ENCODE data around the gene CLIP3. TPM values are rescaled to one million over a fixed set of nuclear protein-coding genes. Genes with fewer than 3 reads are reported as not detected.

Gene CLIP3
- total RNA-seq, result 9.2 and 10.5 TPM in 2 replicates

DNA sequence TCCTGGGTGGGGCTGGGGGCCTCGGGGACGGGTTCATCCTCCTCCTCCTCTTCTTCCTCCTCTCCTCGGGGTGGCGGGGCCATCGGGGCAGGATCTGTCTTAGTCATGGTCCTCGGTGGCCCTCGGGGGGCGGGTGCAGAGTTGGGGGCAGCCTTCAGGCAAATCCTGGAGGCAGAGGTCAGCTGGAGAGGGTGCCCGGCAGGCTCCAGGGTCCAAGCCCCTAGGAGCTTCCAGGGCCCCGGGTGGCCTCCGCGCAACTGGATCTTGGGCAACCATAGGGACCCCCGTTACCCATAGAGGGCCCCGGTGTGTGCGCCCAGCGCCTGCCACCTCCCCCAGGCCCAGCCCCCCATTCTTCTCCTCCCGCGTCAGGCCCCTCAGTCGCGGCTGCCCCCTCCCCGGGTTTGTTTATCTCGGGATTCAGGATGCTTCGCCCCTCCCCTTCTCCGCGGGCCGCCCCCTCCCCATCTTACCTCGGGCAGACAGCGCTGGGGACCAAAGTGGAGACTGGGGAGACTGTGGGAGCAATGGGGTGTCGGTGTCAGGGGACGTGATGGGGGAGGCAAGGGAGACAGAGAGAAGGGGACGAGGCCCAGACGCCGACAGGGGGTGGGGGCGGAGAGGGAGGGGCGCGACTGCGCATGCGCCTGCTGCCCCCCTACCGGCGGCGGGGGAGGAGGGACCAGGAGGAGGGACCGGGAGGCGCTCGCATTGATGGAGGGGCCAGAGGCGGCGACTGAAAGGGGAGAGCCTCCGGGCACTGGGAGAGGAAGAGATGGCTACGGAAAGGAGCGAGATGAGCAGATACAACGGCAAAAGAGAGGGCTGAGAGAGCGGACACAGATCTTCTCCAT, at the start of gene CLIP3:
TSS of gene CLIP3 (minus strand) at position 623 of the 854 bp plus-strand sequence. CDS start at position 107, 516 bp downstream.

DNA sequence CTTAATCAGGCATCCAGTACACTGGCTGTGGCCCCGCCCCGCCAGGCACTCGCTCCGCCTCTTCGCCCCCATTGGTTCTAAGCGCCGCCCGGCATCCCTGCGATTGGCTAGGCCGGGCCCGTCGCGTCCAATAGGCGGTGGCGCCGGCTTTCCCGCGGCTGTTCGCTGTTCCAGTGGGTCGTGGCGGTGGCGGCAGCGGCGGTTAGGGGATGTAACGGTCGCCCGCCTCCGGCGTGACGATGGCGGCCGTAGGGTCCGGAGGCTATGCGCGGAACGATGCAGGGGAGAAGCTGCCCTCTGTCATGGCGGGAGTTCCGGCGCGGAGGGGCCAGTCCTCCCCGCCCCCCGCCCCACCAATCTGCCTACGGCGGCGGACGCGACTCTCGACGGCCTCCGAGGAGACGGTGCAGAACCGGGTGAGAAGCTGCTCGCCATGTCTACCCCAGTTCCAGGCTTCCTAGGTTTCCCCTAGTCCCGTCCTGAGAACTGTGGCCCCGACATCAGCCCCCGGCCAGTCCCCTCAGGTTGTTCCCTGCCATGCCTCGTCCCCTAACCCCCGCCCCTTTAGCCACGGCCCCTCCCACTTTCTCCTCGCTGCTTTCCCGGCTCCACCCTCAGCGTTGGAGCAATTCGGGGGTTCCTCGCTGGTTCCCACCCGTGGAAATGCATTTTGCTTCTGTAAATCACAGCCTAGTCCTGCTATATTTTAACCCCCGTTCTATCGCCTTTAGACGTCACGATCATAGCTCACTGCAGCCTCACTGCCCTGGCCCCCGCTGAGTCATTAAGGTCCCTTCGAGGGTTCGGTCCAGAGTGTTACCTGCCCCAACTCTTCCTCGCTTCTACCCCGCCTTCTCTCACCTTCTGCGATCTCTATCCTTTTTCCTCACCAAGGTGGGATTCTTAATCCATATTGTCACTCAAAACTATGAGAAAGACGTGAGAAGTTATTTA, 22.3 kb upstream of the CLIP3 start, which contains the start of gene WDR62:
TSS of gene WDR62 (plus strand) at position 165 of the 954 bp plus-strand sequence. CDS start at position 240, 75 bp downstream.

GRCh38 chr19:36054119-36054732, 21.6 kb upstream of the CLIP3 start, which contains the start of gene THAP8:
Gene THAP8, minus strand, starts transcription at chr19:36054285. Its CDS starts 68 bp downstream, at chr19:36054217.

DNA sequence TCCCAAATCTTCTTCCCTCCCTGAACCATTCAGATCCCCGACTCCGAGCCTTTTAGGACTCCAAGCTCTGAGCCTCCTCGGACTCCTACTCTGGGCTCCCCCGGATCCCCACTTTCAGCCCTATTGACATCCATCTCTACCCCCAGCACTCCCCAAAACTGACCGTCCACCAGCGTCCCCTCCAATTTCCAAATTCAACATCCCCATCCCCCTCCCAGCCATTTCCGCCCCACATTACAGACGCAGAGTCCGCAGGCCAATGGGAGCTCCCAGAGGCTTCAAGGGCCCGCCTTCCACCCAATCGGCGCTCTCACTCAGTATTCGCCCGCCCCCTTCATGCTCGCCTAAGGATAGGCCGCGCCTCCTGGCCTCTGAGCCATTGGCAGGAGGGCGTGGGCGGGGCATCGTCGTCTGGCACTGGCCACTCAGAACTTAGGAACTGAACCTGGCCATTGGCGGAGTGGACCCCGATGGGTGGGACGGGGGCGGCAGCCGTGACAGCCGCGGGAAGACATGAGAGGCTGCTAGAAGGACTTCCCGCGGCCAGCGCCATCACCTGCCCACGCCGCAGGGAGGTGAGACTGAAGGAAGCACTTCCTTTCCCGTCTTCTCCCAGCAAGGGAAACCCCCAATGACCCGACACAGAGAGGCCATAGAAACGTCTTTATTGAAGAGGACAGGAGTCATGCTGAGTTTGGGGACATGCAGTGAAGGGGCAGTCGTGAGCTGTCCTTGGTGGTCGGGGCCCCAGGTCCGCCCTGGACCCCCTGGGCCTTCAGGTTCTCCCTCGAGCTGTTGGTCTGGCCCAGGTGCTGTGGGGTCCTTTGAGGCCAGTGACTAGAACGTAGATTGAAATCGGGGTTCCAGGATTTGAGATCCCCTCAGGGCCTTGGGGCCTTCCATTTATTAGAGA, 18.4 kb downstream of the CLIP3 start, which contains the start of gene ALKBH6:
TSS of gene ALKBH6 (minus strand) at position 202 of the 913 bp plus-strand sequence. CDS start 816 bp downstream, outside the sequence.

DNA sequence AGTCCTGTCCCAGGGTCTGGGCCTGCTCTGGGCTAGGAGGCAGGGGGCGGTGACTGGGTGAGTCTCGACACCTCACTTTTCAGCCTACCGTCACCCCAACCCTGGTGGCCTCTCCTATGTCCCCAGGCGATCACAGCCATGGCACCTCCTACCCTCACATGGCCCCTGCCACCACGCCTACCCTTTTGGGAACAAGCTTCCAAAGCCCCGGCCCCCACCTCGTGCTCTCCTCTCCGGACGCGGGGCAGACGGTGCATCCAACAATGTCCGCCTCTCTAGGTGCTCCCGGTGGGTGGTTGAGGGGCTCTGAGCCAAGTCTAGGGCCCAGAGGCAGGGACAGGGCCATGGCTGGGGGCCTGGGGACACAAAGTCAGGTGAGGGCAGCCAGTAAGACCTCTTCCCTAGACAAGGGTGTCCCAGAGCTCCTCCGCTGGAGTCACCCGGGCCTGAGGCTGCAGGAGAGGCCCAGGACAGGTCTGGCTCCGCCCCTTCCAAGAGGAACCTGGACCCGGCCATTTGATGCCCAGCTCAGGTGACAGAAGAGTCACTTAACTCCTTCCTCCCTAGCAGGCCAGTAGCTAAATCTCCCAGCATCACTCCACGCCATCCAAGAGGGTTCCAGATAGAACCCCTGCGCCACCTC, 24.2 kb downstream of the CLIP3 start, which contains the start of gene SYNE4:
TSS of gene SYNE4 (minus strand) at position 478 of the 643 bp plus-strand sequence. CDS start at position 346, 132 bp downstream.

DNA sequence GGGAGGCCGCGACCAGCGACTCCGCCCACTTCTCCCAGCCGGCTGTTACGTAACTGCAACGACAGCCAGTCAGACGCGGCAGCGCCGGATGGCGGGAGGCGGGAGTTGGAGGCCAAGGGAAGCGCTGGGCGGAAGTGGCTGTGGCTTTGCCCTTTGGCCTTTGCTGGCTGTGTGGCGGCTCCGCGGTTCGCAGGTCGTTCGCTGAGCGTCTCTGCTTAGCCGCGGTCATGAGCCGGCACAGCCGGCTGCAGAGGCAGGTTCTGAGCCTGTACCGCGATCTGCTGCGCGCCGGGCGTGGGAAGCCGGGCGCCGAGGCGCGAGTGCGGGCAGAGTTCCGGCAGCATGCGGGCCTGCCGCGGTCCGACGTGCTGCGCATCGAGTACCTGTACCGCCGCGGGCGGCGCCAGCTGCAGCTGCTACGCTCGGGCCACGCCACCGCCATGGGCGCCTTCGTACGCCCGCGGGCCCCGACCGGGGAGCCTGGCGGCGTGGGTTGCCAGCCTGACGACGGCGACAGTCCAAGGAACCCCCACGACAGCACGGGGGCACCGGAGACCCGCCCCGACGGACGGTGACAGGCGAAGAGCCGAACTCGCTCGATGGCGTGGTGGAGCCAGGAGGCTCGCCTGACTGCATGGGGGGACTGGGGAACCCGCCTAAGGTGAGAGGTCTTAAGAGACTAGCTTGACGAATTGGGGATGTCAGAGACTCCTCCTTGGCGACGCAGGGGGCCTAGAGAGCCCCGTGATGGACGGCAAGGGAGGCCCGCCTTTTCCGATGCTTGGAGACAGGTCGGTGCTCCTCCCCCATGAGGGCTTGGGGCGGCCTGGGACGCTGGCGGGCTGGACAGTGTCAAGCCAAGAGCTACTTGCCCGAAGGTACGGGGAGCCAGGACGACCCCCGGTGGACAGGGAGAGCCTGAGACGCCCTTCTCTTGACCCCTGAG, 37.4 kb downstream of the CLIP3 start, which contains the start of gene SDHAF1:
TSS of gene SDHAF1 (plus strand) at position 141 of the 946 bp plus-strand sequence. CDS start at position 228, 87 bp downstream.

Other genes with a start within 250 kb of the CLIP3 start
- not detected in 2 replicates for gene PRODH2, start 220.0 kb downstream of the CLIP3 start, total RNA-seq
- gene NPHS1, start 180.4 kb downstream of the CLIP3 start, total RNA-seq, result not detected in 2 replicates
- 0.81 TPM in 1 of 2 replicates, not detected in the other for gene KIRREL2, start 176.0 kb downstream of the CLIP3 start, total RNA-seq
- gene APLP1, start 164.3 kb downstream of the CLIP3 start, total RNA-seq, result 20.4 and 38.2 TPM in 2 replicates
- 2.2 and 2.4 TPM in 2 replicates for gene NFKBID, start 132.3 kb downstream of the CLIP3 start, total RNA-seq
- not detected in 2 replicates for gene HCST, start 130.3 kb downstream of the CLIP3 start, total RNA-seq
- gene TYROBP, start 124.6 kb downstream of the CLIP3 start, total RNA-seq, result not detected in 2 replicates
- gene LRFN3, start 96.5 kb downstream of the CLIP3 start, total RNA-seq, result 5.0 and 12.1 TPM in 2 replicates
- 26.2 and 28.0 TPM in 2 replicates for gene SDHAF1, start 37.7 kb downstream of the CLIP3 start, total RNA-seq
- gene SYNE4, start 24.1 kb downstream of the CLIP3 start, total RNA-seq, result not detected in 2 replicates
- gene ALKBH6, start 18.7 kb downstream of the CLIP3 start, total RNA-seq, result 27.1 and 36.6 TPM in 2 replicates
- gene THAP8, start 21.4 kb upstream of the CLIP3 start, total RNA-seq, result 15.2 and 19.7 TPM in 2 replicates
- gene WDR62, start 22.0 kb upstream of the CLIP3 start, total RNA-seq, result 1.3 and 1.6 TPM in 2 replicates
- not detected in 2 replicates for gene OVOL3, start 78.3 kb upstream of the CLIP3 start, total RNA-seq
- gene POLR2I, start 82.0 kb upstream of the CLIP3 start, total RNA-seq, result 40.2 and 41.3 TPM in 2 replicates
- gene TBCB, start 82.6 kb upstream of the CLIP3 start, total RNA-seq, result 176 and 267 TPM in 2 replicates
- 270 and 285 TPM in 2 replicates for gene CAPNS1, start 107.2 kb upstream of the CLIP3 start, total RNA-seq
- gene COX7A1, start 119.6 kb upstream of the CLIP3 start, total RNA-seq, result 29.1 and 35.2 TPM in 2 replicates
- gene ZNF565, start 181.8 kb upstream of the CLIP3 start, total RNA-seq, result 2.3 and 3.6 TPM in 2 replicates
- 46.0 and 77.9 TPM in 2 replicates for gene ZNF146, start 182.2 kb upstream of the CLIP3 start, total RNA-seq

Measured in cardiac atrium fibroblast (primary cell).